HG02970 (cell line): Measurements from ENCODE around the gene ALPK3.

Experiments used
- ATAC-seq: cut with Tn5 transposase; IDR thresholded peaks from one replicate; pipeline ENCODE4 v1.9.1; 2021; ENCODE audit warnings: mild to moderate bottlenecking, moderate library complexity, moderate number of reproducible peaks; ENCODE audit not compliant: unreplicated experiment, low FRiP score

Gene ALPK3

GRCh38 chr15:84913360-84913723 is 96.2 kb downstream of the ALPK3 start:
- no peak for ATAC-seq

DNA sequence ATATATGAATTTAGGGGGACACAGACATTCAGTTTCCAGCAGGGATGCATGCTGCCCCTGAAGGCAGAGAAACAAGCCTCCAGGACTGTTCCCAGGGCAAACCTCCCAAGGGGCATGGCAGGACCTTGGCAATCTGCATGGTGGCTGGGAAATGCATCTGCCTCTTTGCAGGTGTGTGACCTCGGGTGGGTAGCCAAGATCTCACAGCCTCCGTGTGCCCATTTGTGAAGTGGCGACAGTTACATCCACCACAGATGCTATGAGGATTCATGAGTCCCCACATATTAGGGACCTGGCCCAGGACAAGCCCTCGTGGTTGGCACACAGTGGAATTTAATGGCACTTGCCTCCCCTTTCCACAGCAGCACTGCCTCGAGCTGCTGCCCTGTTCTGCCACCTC is 97.2 kb downstream of the ALPK3 start:
- no peak for ATAC-seq

GRCh38 chr15:84914909-84915605 is 97.9 kb downstream of the ALPK3 start:
- no peak for ATAC-seq

DNA sequence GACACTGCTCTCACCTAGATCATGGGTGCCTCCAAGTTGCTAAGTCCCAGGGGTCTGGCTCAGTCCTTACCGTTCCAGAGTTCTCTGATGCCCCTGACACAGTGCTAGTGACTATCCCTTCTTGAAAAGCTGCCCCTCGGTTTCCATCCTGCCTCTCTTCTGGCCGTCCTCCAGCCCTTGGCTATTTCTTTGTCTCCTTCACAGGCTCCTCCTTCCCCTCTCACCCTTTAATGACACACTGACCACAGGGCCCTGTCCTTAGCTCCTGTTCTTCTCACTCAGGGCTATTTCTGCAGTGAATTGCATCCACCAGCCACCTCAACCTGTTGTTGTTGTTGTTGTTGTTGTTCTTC is 98.4 kb downstream of the ALPK3 start:
- no peak for ATAC-seq

DNA sequence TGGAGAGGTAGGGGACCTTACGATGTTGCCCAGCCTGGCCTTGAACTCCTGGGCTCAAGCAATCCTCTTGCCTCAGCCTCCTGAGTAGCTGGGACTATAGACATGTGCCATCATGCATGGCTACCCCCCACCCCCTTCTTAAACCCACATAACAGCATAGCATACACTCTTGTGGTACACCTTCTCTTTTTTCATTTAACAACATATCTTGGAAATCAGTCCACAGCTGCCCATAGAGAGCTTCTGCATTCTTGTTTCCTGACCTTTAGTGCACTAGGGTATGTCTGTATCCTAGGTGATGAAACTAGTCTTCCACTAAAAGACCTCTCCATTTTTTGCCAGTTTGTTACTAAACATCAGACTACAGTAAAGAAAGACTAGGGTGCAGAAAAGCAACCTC is 100.3 kb downstream of the ALPK3 start:
- no peak for ATAC-seq

DNA sequence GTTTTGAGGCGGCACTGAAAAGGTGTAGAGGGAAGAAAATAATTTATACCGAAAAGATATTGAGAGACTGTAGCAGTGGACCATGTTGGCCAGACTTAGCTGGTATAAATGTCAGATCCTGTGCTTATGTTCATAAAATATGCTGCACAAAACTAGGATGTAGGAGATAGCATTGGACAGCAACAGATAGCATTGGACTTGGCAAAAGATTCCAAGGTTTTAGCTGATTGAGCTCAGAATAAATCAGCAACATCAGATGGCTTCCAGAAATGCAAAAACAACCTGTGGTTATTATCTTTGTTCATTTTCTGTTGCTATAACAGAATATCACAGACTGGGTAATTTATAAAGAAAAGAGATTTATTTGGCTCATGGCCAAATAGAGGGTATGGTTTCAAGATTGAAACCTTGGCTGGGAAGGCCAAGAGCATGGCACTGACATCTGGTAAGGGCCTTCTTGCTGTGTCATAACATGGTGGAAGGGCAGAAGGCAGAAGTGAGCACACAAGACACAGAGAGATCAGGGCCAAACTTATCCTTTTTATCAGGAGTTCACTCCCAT is 102.0 kb downstream of the ALPK3 start:
- no peak for ATAC-seq

GRCh38 chr15:84921121-84921520 is 104.0 kb downstream of the ALPK3 start:
- ATAC-seq, result no peak

GRCh38 chr15:84922530-84922929 is 105.4 kb downstream of the ALPK3 start:
- no peak for ATAC-seq
